ENCODE results near the gene ANKZF1.

The ANKZF1 gene

DNA sequence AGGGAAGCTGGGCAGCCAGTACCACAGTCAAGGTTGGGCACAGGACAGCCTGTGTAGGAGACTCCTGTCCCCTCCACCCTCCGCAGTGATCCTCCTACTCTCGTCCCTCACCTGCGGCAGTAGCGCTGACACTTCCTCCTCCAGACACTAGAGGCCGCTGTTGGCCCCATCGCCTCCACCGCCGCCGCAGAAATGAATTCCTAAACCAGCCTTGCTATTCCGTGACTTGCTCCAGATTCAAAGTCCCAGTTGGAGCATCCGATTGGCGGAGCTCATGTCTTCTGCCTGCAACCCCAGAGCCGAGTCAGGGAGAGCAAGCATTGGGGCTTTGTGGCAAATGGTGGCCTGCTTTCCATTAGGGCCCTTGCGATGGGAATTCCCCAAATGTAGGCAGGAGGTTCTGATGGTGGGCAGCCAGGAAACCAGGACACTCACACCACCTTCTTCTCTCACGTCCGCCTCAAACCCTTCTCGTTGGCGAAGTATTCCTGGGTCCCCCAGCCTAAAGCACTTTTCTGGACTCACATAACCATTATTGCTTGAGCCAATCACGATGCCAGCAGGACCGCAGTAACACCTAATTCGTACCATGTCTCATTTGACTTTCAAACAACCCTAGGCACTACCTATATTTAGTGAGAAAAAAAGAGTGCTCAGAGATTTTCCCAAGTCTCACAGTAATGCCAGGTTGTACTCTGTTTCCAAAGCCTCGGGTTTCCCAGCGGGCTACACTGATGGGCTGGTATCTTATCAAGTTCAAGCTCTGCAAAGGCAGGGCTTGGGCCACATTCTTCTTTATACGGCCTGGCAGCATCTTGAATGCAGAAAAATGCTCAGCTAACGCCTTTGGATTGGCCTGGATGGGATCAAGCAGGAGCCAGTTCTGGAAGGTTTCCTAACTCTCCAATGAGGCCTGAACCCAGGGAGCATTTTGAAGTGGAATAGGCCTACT is 48.4 kb downstream of the ANKZF1 start:
- DNase-seq: peak; percentile 81
- in situ Hi-C loops (cut with HindIII; ENCODE audit: low pct_ligation_motif_present, low pct_unique_long_range_greater_than_20kb, low sequenced_read_pairs): no loop called here

DNA sequence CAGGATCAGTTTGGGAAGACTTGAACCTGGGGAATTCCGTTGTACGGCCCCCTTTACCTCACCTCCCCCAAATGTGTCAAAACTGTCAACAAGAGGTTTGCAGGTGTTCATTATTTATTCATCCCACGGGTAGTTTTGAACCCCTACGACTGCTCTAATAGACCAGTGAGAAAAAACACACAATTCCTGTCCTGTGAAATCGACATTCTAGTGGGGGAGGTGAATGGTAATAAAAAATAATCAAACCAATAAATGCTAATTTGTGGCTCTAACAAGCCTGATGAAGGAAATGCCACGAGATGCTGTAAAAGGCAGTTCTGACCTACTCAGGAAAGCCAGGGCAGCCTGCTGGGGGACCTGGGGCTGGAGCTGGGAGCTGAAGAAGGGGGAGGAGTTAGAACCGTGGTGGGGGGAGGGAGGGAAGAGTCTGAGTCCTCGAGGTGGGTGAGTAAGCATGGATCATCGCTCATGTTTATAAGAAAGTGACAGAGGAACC is 49.1 kb downstream of the ANKZF1 start:
- in situ Hi-C loops (cut with HindIII; ENCODE audit: low pct_ligation_motif_present, low pct_unique_long_range_greater_than_20kb, low sequenced_read_pairs): no loop called here
- DNase-seq: no peak

- in situ Hi-C loops (cut with HindIII; ENCODE audit: low pct_ligation_motif_present, low pct_unique_long_range_greater_than_20kb, low sequenced_read_pairs): no loop called here
- DNase-seq: peak; percentile 99
Observed at GRCh38 chr2:219279151-219279915, 49.7 kb downstream of the ANKZF1 start, which contains the start of gene DNAJB2. Gene DNAJB2 (plus strand): TSS chr2:219279366. CDS start chr2:219279834, 468 bp downstream.

- DNase-seq: no peak
- in situ Hi-C loops (cut with HindIII; ENCODE audit: low pct_ligation_motif_present, low pct_unique_long_range_greater_than_20kb, low sequenced_read_pairs): no loop called here
Observed at GRCh38 chr2:219279916-219280516, 50.4 kb downstream of the ANKZF1 start.

- in situ Hi-C loops (cut with HindIII; ENCODE audit: low pct_ligation_motif_present, low pct_unique_long_range_greater_than_20kb, low sequenced_read_pairs): no loop called here
- no peak for DNase-seq
Observed at GRCh38 chr2:219280651-219281050, 51.0 kb downstream of the ANKZF1 start.

GRCh38 chr2:219281588-219281987 is 52.0 kb downstream of the ANKZF1 start:
- in situ Hi-C loops (cut with HindIII; ENCODE audit: low pct_ligation_motif_present, low pct_unique_long_range_greater_than_20kb, low sequenced_read_pairs): no loop called here
- no peak for DNase-seq

GRCh38 chr2:219282375-219282774 is 52.8 kb downstream of the ANKZF1 start:
- in situ Hi-C loops (cut with HindIII; ENCODE audit: low pct_ligation_motif_present, low pct_unique_long_range_greater_than_20kb, low sequenced_read_pairs): no loop called here
- no peak for DNase-seq

- in situ Hi-C loops (cut with HindIII; ENCODE audit: low pct_ligation_motif_present, low pct_unique_long_range_greater_than_20kb, low sequenced_read_pairs): no loop called here
- no peak for DNase-seq
Observed at GRCh38 chr2:219282943-219283581, 53.5 kb downstream of the ANKZF1 start.

DNA sequence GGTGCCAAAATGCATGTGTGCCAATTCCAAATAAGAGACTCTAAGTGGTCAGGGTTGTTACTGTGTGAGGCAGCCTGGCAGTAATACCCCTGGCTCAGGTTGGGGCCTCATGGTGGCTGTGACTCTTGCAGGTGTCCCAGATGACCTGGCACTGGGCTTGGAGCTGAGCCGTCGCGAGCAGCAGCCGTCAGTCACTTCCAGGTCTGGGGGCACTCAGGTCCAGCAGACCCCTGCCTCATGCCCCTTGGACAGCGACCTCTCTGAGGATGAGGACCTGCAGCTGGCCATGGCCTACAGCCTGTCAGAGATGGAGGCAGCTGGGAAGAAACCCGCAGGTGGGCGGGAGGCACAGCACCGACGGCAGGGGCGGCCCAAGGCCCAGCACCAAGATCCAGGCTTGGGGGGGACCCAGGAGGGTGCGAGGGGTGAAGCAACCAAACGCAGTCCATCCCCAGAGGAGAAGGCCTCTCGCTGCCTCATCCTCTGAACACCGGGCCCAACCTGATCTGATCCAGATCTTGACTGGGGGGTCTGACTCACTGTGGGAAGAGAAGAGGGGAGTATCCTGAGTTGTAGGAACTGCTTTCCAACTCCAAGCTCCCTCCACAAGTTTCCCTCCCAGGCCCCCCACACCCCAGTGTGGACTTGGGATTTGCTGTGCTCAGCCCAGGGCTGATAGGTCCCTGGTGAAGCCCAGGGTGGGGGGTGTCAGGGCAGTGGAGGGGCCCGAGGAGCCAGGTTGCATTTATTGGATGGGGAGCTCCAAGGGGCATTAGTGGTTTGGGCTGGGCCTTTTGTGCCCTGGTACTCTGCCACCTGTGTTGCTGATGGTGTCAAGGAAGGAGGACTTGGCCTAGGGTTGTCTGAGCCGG is 55.1 kb downstream of the ANKZF1 start:
- in situ Hi-C loops (cut with HindIII; ENCODE audit: low pct_ligation_motif_present, low pct_unique_long_range_greater_than_20kb, low sequenced_read_pairs): no loop called here

DNA sequence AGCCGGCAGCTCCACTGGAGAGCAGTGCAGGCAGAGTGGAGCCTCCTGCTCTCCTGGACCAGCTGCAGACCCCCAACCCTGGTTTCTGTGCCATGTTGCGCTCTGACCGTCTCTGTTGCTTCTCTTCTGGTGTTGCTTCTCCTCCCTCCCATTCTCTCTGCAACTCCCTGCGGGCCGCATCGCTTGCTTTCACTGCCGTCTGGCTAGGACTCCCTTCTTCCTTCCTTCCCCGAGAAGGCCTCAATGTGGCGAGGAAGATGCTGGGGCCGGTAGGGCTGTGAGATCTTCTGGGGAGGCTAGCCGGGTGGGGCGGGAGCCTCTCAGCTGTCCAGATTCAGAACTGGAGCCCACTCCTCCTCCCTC is 55.7 kb downstream of the ANKZF1 start:
- in situ Hi-C loops (cut with HindIII; ENCODE audit: low pct_ligation_motif_present, low pct_unique_long_range_greater_than_20kb, low sequenced_read_pairs): no loop called here
- DNase-seq: no peak

More for the DNA sequence above, 55.1 kb downstream of the ANKZF1 start:
- no peak for DNase-seq

- in situ Hi-C loops (cut with HindIII; ENCODE audit: low pct_ligation_motif_present, low pct_unique_long_range_greater_than_20kb, low sequenced_read_pairs): no loop called here
- DNase-seq: no peak
Observed at GRCh38 chr2:219285894-219286425, 56.4 kb downstream of the ANKZF1 start.

All from ACHN (cell line).